Stimulated activated CD8-positive, alpha-beta memory T cell treated with anti-CD3 and anti-CD28 coated beads, Interleukin-15, amount 100 ng/mL, for 4 hours (primary cell): Measurements from ENCODE around the gene FOXP4.

ENCODE experiments used
- DNase-seq, 2 donors: peaks; one replicate each; pipeline ENCODE4 v3.0.0-alpha.2; 2020; ENCODE audit warnings: low read depth in 2 of 2

Gene FOXP4

DNA sequence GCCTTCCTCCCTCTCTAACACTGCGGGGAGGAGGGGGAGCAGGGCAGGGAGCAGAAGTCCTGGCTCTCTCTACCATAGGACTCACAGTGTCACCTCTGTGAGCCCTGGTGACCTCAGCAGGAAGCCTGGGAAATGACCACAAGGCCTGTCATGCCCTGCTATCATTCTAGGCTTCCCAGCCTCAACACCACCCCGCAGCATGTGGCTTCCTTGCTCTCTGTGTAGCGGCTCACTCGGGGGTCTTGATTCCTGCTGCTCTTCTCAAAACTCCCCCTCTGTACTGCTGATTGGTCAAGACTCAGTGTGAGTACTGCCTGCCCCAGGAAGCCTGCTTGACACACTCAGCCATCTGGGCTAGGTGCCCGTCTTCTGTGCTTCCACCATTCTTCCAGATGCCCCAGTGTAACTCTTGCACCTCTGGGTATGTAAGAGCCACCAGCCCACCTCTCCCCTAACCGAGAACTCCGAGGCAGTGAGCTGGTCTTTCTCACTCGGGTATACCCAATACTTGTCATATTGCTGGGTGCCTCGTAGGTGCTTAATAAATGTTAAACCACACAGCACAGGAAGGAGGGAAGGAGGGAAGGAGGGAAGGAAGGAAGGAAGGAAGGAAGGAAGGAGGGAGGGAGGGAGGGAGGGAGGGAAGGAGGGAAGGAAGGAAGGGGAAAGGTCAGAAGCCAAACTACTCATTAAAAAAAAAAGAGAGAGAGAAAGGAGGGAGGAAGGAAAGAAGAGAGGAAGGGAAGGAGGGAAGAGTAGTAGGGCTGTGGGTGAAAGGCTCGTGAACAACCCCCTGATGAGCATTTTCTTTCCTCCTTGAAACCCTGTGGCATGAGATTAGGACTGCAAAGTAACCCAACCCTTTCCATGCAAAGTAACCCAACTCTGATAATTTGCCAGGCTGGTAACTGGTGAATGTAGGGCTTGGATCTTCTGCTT, 97.0 kb downstream of the FOXP4 start:
- no peak for DNase-seq

- DNase-seq, result no peak
These were observed 97.7 kb downstream of the FOXP4 start for GRCh38 chr6:41643899-41644269.

GRCh38 chr6:41644297-41644879, 98.2 kb downstream of the FOXP4 start:
- no peak for DNase-seq

DNA sequence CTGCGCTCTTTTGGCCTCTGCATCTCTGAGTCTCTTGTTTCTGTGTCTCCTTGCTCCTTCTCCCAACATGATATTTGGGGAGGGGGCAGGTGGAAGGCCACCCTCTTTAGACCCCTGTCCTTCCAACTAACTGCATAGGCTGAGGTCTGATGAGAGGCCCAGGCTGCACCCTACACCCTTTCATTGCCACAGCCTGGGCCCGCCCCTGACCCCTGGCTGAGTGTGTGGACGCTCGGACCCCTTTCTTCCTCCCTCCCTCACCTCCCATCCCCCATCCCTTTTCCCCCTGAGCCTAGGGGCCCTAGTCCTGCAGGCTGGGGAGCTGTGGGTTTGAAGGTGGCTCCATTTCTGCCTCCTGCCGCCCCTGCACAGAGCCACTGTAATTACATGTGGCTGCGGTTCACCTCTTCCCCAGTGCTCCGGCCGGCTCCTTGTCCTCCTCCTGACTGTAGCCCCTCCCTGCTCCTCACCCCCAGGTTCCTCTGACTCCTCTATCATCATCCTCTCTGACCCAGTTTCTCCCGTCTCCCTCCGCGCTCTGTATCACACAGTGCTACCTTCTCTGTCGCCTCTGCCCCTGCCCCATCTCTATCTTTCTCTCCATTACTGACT, 98.9 kb downstream of the FOXP4 start:
- DNase-seq, result no peak

DNA sequence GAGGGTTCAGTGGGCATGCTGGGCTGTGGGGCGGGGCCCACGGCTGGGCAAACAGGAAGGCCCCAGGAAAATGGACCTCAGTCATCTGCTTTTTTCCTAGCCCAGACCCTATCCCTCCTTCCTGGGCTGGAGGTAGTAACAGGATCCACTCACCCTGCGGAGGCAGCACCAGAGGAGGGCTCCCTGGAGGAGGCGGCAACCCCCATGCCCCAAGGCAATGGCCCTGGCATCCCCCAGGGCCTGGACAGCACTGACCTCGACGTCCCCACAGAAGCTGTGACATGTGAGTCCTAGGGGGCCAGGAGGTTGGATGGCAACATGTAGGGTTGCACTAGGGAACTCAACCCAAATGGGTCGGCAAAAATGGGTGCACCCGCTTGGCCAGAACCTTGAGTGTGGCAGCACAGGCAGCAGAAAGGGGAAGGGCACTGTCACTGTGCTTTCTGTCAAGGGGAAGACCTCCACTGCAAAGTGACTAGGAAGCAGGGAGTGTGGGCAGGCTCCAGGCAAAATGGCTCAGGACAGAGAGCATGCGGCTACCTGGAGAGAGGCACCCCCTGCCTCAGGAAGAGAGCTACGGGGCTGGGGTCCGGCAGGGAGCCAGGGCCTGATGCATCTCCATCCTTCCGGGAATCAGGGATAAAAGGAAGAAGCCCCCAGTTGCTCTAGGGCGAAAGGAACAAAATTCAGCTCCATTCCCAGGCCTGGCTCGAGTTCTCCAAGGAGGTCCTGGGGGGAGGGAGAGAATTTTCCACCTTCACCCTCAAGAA, 100.0 kb downstream of the FOXP4 start:
- DNase-seq, result no peak

- DNase-seq, result no peak
These were observed 100.9 kb downstream of the FOXP4 start for GRCh38 chr6:41647061-41647511.

DNA sequence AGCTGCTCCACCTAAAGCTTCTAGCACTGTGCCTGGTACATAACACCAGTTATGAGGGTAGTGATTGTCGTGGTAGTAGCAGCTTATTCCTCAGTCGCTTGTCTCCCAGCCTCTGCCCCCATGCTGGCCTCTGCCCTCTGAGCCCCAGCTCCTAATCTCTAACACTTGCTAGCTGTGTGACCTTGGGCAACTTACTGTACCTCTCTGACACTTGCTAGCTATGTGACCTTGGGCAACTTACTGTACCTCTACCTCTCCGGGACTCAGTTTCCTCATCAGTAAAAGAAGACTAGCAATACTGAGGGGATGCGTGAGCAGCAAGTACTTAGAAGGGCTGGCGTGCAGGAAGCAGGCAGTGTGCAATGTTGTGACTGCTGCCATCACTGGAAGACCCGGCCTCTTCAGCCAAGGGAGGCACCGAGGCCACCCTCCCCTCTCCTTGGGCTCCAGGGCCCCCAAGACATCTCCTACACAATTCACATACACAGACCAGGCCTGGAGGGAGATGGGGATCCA, 101.9 kb downstream of the FOXP4 start:
- no peak for DNase-seq

GRCh38 chr6:41648921-41649320, 102.7 kb downstream of the FOXP4 start:
- DNase-seq, result no peak

DNA sequence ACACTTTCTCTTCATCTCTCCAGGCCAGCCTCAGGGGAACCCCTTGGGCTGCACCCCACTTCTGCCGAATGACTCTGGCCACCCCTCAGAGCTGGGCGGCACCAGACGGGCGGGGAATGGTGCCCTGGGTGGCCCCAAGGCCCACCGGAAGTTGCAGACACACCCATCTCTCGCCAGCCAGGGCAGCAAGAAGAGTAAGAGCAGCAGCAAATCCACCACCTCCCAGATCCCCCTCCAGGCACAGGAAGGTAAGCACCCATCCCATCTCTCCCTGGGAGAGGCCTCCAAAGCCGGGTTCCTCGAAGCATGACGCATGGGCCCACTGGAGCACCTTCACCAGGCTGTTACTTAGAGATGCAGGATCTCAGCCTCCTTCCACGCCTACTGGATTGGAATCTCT, 103.4 kb downstream of the FOXP4 start:
- DNase-seq, result no peak

DNA sequence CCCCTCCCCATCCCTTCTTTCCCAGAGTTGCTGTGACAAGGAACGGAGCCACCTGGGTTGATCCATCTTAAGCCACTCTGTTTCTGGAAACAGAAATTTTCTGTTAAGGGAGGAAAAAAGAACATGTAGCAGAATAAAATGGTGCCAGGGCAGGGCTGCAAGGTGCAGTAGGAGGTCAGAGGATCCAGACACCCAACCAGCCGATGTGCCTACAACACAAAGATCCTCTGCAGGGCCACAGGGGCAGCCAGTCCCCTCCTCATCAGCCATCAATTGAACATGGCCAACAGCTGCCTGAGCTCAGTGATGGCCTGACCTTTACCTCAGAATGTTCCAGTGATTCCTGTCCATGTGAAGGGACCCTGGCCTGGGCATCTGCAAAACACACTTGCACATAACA, 103.9 kb downstream of the FOXP4 start:
- no peak for DNase-seq

DNA sequence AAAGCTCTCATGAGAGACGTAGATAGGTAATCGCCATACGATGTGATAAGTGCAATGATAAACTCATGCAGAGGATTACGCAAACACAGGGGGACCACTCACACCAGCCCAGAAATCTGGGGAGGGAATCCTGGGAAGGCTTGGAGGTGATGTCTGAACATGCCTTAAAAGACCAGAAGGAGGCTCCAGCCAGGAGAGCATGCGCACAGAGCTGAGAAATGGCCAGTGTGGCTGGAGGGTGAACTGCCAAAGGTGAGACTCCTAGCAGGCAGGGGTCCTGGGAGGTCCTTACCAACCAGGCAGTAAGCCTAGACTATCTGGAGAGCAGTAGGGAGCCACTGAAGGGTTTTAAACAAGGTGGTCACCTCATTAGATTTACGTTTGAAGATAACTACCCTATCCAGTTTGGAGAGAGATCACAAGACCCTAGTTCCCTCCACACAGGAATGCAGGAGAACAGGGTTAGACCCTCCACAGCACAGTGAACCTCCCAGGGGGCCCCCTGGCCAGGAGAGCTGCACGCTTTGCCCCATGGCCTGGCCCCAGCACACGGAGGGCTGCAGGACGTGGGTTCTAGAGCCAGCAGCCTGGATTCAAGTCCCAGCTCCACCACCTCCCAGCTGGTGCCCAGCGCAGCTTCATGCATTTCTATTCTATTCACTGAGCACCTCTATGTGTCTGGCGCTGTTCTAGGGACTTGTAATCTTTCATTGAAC, 105.2 kb downstream of the FOXP4 start:
- no peak for DNase-seq
